NCI-H510A (cell line): ENCODE results near the gene SMIM43.
"Not testable (repeated sequence)": the region's sequence is repeated elsewhere in the genome, so short reads cannot be mapped to it uniquely, and the experiment has no call there.

ENCODE experiments used
- DNase-seq: peaks from one replicate; lab custom pipeline; 2025; lab: John Stamatoyannopoulos, UW

Gene SMIM43

GRCh38 chr4:121736735-121737351 lies 28.1 kb downstream of the SMIM43 start:
- DNase-seq = no peak

GRCh38 chr4:121734571-121734970 lies 30.4 kb downstream of the SMIM43 start:
- no peak for DNase-seq

- DNase-seq = no peak
These were observed 31.0 kb downstream of the SMIM43 start for GRCh38 chr4:121733942-121734341.

GRCh38 chr4:121729753-121730152 lies 35.2 kb downstream of the SMIM43 start:
- not testable (repeated sequence) for DNase-seq

GRCh38 chr4:121728798-121729226 lies 36.2 kb downstream of the SMIM43 start:
- DNase-seq = no peak

- no peak for DNase-seq
These were observed 36.9 kb downstream of the SMIM43 start for GRCh38 chr4:121728066-121728465.

GRCh38 chr4:121726642-121727268 lies 38.2 kb downstream of the SMIM43 start:
- DNase-seq = no peak

GRCh38 chr4:121724671-121725070 lies 40.3 kb downstream of the SMIM43 start:
- DNase-seq = no peak

- DNase-seq = no peak
These were observed 43.3 kb downstream of the SMIM43 start for GRCh38 chr4:121721700-121722099.

GRCh38 chr4:121720109-121720508 lies 44.9 kb downstream of the SMIM43 start:
- DNase-seq = no peak

- no peak for DNase-seq
These were observed 47.2 kb downstream of the SMIM43 start for GRCh38 chr4:121717680-121718237.

GRCh38 chr4:121714548-121714947 lies 50.4 kb downstream of the SMIM43 start:
- no peak for DNase-seq

GRCh38 chr4:121712783-121713182 lies 52.2 kb downstream of the SMIM43 start:
- no peak for DNase-seq

- no peak for DNase-seq
These were observed 52.8 kb downstream of the SMIM43 start for GRCh38 chr4:121712001-121712651.

- no peak for DNase-seq
These were observed 53.5 kb downstream of the SMIM43 start for GRCh38 chr4:121711263-121712000.

- DNase-seq = no peak
These were observed 55.1 kb downstream of the SMIM43 start for GRCh38 chr4:121709766-121710405.
